GM21786 (cell line): ENCODE measurements around the gene KCNQ1.

Experiments used
- ATAC-seq: cut with Tn5 transposase; IDR thresholded peaks from one replicate; pipeline ENCODE4 v1.9.1; 2021; ENCODE audit not compliant: unreplicated experiment

Gene KCNQ1

DNA sequence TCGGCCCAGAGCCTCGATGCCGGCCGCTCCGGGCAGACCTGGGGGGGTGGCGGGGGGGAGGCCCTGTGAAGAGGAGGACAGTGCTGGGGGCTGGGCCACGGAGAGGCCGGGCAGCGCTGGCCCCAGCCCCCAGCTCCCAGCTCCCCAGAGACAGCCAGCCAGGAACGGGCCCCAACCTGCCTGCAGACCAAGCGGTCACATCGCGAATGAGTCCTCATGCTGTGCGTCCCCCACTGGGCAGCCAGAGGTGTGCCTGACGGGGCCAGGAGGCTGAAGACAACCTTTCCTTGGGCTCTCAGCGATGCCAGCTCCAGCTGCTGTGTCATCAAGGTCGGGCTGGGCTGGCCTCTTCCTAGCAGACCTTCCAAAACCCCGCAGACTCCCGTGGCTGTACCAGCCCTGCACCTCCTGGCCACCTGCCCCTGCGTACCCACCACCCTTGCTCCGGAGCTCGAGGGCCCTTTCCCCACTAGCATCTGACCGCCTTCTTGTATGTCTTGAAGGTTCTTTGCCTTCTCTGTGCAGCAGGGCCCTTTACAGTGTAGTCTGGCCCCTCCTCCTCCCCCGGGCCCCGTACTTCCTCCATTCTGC, 352.4 kb downstream of the KCNQ1 start:
- no peak for ATAC-seq

DNA sequence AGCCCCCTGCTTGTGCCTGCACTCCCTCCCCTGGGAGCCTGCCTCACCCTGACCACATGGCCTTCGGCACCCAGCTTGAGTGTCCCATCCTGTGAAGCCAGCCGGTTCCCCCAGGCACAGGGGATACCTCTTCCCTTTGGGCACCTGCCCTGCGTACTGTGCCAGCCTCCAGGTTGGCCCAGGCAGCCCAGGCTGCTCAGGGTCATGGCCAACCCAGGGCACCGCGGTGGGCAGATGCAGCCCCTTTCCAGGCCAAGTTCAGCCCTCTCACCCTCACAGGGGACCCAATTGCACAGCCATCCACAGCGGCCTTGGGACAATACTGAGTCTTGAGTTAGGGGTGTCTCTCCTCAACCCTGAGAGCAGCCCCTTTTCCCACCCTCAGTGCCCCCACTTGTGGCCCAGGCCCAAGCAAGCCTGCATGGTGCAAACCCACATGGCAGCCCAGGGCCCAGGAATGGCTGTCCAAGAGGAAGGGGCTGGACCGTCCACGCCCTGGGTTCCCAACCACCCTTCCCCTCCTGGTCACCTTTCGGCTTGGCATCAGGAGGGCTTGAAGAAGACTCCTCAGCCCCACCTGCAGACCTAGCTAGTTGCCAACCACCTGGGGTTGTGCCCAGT, 353.0 kb downstream of the KCNQ1 start:
- ATAC-seq, result no peak

GRCh38 chr11:2798951-2799761, 354.3 kb downstream of the KCNQ1 start:
- no peak for ATAC-seq

DNA sequence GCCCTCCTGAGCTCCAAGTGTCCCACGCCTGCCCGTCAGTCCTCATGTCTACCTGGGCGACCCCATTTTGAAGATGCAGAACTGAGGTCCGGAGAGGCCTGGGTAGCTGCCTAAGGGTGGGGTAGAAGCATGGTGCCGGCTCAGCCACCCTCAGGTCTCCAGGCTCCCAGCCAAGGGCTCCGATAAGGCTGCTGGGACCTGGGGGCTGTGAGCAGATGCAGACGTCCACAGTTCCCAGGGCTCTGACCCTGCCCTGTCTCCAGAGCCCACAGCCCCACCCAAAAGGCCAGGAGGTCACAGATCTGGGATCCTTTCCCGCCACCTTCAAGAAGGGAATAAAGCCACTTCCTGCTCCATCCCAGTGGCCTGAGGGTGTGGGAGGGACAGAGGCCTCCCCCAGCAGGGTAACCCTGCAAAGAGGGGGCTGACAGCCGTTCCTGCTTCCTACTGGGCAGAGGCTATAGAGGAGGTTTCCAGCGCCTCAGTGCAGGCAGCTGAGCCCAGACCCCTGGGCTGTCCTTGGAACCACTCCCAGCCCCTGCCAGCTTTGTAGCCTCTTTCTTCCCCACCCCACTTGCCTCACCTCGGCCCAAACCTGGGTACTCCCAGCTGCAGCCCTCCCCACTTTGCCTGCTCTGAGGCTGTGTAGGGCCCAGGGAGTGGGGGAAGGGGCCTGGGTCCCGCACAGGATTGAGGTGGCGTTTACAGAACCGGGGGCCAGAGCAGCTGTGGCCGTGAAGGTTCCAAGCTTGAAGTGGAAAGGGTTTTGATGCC, 355.3 kb downstream of the KCNQ1 start:
- ATAC-seq, result no peak

- no peak for ATAC-seq
These were observed 356.1 kb downstream of the KCNQ1 start for GRCh38 chr11:2800655-2801531.

GRCh38 chr11:2801711-2802388, 357.0 kb downstream of the KCNQ1 start:
- no peak for ATAC-seq

- no peak for ATAC-seq
These were observed 357.8 kb downstream of the KCNQ1 start for GRCh38 chr11:2802389-2803185.

DNA sequence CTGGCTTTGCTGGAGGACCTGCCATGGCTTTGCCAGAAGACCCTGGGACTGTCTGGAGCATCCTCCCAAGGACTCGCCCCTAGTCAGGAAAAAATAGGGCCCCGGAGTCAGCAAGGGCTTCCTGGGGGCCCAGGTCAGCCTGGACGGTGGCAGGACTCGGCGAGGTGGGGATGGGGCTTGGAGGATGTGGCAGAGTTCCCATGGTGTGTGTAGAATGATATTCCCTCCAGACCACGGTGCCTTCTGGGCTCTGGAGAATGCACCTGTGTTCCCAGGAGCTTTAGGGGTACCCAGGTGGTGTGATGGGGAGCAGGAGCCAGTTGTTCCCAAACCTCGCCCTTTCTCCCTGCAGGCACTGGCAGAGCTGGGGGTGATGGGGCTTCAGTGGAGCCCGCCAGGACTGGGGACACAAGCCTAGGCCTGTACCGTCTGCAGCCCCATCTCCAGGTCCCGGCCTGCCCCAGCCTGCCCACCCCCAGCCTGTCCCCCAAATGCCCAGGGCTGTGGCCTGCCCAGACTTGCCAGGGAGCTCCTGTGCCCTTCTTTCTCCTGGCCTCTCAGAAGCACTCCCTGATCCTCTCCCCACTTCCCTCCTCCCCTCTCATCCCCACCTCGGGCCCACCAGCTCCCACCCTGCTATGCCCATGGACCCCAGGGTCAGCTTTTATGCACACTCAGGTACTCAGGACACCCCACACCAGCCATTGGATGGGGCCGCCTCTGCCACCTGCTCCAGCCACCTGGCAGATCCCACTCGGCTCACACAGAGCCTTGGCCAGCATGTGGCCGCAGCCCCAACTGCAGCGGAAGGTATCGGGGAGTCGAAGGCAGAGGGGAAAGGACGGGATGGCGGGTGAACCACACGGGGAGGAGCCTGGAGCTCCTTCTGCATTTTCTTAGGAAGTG, 358.6 kb downstream of the KCNQ1 start:
- ATAC-seq, result no peak

DNA sequence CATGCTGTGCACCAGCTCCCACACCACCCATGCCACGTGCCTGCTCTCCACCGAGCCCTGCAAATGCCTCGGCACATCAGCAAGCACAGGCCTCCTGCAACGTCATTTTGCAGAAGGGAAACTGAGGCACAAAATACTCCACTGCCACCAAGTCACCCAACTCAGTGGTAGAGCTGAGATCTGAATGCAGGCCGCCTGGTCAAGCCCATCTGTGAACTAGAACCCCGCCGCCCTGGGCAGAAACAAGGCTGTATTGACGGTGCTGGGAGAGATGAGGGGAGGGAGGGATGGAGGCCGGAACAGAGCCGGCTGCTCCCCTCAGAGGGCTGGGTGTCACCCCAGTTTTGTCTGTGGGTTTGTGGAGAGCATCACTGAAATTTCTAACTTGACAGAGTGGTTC, 359.4 kb downstream of the KCNQ1 start:
- no peak for ATAC-seq

- no peak for ATAC-seq
These were observed 360.0 kb downstream of the KCNQ1 start for GRCh38 chr11:2804701-2805387.

- ATAC-seq, result no peak
These were observed 360.7 kb downstream of the KCNQ1 start for GRCh38 chr11:2805388-2806056.

- no peak for ATAC-seq
These were observed 361.7 kb downstream of the KCNQ1 start for GRCh38 chr11:2806351-2807024.

GRCh38 chr11:2807025-2807681, 362.3 kb downstream of the KCNQ1 start:
- ATAC-seq, result no peak

GRCh38 chr11:2807801-2808241, 363.0 kb downstream of the KCNQ1 start:
- no peak for ATAC-seq

DNA sequence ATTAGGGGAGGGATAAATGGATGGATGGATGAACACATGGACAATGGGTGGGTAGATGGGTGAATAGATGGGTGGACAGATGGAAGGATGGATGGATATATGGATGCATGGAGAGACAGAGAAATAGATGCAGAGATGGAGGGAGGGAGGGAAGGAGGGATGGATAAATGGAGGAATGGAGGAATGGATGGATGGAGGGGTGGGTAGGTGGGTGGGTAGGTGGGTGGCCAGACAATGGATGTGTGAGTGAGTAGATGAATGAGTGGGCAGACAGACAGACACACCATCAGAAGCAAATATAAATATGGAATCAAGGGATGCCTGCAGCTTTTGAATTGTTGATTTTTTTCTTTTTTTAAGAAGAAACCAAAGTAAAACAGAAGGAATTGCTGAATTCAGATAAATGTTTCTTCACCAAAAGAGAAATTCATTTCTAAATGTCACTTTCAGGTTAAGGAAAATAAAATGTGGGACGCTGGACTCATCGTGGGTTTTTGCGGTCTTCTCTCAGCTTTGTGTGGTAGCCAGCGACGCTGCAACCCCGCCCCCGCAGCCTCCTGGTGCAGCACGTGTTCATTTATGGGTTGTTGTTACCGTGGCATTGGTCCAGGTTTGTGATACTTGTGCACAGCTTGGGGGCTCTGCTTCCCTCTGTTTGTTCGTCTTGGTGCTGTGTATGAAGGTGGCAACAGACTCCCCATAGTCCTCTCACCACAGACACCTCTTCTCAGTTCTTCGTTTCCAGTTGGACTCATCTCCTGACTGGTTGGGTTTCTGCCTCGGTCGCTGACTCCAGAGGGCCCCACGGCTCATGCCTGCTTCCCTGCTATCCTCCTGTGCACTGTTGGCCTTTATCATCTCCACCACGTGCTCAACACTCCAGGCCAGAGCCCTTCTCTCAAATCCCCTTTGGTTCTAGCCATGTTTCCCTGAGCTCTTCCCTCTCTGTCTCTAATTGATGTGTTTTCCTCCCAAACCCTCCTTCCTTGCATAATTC, 364.3 kb downstream of the KCNQ1 start:
- ATAC-seq, result no peak
